D721Med (cell line): ENCODE results near the gene AHNAK.
A peak's percentile ranks its signal among the peaks of the same experiment; 100 is the strongest.
"Not testable (repeated sequence)": the region's sequence is repeated elsewhere in the genome, so short reads cannot be mapped to it uniquely, and the experiment has no call there.

ENCODE experiments used
- DNase-seq: peaks from one replicate; pipeline ENCODE4 v3.0.0; 2011; ENCODE audit warnings: low spot score; ENCODE audit not compliant: insufficient read length
- FAIRE-seq: peaks from 2 replicates; lab custom pipeline; 2011; peaks lifted over from hg19 to GRCh38; lab: Jason Lieb, UNC
- TF ChIP-seq, protein P1 (sequence below): IDR thresholded peaks from 2 replicates; pipeline ENCODE4 v1.5.1; 2012; ENCODE audit warnings: mild to moderate bottlenecking, control low read depth; ENCODE audit not compliant: insufficient read depth; ENCODE audit errors: missing control alignments

Gene AHNAK

DNA sequence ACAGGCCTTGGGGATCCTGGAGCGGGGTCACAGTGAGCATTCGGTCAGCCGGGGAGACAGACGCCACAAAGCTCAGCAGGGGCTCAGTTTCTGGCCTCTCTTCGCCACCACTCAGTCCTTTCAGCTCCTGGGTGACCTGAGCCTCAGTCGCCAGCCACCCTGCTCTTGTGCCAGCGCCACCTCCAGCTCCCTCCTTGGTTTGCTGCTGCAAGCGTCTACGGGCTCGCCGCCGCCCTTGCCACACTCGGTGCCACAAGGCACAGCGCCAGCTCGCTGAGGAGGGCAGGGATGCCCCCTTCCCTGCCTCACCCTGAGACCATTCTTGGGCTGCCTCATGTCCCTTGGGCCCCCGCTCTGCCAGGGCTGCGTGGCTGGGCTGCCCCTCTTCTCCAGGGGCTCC, 28.6 kb upstream of the AHNAK start:
- DNase-seq = no peak

DNA sequence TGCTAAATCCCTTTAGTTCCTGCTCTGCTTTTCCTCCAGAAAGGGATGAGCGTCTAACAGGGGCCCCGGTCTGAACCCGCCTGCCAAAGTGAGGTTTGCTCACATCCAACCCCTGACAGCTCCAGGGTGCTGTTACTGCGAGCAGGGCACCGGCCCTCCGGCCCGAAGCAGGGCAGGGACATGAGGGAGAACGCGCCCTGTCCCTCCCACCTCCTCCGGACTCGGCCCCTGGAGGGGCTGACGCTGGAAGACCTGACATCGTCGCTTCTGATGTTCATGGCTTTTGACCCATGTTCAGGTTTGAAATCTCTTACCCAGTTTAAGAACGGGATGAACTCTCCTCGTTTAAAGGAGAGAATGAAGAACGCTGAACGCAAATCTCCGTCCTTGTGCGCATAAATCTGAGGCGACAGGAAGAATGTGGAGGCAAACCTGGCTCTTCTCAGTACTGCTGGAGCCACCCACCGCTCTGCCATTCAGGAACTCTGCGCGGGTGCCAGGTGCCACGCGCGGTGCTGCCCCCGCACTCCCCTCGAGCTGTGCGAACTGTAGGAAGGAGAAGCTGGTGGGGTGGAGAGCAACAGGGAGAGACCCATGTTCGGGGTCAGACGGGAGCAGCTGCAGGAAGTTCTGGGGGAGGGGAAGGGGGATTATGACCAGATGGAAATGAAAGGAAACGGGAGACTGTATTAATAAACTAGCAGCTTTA, 27.9 kb upstream of the AHNAK start:
- TF ChIP-seq, protein P1, sequence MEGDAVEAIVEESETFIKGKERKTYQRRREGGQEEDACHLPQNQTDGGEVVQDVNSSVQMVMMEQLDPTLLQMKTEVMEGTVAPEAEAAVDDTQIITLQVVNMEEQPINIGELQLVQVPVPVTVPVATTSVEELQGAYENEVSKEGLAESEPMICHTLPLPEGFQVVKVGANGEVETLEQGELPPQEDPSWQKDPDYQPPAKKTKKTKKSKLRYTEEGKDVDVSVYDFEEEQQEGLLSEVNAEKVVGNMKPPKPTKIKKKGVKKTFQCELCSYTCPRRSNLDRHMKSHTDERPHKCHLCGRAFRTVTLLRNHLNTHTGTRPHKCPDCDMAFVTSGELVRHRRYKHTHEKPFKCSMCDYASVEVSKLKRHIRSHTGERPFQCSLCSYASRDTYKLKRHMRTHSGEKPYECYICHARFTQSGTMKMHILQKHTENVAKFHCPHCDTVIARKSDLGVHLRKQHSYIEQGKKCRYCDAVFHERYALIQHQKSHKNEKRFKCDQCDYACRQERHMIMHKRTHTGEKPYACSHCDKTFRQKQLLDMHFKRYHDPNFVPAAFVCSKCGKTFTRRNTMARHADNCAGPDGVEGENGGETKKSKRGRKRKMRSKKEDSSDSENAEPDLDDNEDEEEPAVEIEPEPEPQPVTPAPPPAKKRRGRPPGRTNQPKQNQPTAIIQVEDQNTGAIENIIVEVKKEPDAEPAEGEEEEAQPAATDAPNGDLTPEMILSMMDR = no peak
- no peak for DNase-seq
- FAIRE-seq = no peak

More for the DNA sequence above, 28.6 kb upstream of the AHNAK start:
- no peak for FAIRE-seq
- TF ChIP-seq, protein P1 = no peak

DNA sequence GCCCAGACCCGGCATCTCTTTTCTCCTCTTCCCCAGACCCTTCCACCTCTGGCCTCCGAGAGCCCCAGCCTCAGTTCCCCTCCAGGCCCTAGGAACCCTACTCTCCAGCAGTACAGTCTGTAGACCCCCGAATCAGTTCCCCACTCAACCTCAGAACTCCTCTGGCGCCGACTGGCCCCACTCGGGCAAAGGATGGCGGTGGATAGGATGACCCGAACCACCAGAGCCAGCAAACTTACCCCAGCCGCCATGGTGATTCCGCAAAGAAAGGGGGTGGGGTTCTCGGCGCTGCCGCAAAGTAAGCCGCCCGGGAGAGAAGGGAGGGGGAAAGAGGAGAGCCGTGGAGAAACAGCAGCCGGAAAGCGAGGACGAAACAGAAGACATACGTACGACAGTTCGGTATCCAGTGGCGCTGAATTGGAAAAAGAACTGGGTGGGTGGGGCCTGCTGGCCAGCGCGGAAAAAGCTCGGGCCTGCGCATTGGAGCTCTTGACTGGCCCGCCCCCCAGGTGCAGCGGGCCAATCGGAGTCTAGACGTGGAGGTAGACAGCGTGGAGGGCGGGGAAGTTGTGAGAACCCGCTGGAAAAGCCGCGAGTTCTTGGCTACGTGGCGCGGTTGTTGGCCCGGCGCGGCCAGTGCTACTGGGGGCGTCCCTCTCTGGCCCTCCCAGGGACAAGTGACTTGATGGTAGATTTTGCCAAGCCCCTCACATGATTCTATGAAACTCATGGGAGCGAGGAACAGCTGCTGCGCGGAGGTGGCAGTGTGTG, 27.2 kb upstream of the AHNAK start, which contains the start of gene EEF1G:
Gene EEF1G (minus strand): TSS at position 300 of the 771 bp plus-strand sequence. CDS start 49 bp downstream, at position 251.
- DNase-seq = peak; percentile 96
- TF ChIP-seq, protein P1 = no peak
- no peak for FAIRE-seq

DNA sequence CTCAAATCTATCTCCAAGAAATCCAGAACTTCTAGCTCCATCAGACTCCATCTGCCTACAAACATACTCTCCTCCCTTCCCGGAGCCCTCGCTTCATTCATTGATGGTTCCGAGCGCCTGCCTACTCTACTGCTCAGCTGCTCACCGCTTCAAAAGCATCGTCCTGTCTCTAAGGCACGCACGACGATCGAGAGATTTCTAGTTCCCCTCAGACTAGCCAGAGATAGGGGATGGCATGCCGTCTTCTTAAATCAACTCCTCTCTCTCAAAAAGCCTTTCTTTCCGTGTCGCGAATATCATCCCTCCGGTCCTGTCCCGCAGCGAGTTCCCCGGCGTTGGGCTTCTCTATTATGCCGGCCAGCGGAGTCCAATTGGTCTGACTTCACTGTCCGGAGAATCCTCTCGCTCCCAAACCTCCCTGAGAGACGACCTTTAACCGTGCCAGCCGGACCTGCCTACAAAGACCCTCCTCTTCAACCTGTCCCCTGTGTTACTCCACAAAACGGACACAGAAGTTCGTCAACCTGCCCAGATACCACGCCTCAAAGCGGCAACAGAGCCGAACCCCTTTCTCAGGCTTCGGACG, 26.5 kb upstream of the AHNAK start:
- FAIRE-seq = no peak
- DNase-seq = no peak
- TF ChIP-seq, protein P1 = no peak

DNA sequence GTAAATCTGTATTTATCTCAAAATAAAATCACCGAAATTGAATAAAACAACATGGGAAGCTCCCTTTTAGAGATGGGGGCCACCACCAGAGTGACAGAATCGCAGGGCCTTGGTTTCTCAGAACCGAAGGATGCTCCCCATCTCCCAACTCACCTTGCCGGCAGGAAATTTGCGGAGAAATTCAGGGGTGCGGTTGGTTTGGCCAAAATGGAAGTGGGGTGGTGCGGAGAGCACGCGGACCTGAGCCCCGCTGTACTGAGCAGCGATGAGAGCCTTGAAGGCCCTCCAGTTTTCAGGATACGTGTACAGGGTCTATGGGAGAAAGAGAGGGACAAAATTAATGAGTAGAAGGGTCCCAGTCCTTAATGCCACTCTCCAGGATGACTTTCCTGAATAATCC, 25.8 kb upstream of the AHNAK start:
- no peak for FAIRE-seq
- TF ChIP-seq, protein P1 = no peak
- no peak for DNase-seq

DNA sequence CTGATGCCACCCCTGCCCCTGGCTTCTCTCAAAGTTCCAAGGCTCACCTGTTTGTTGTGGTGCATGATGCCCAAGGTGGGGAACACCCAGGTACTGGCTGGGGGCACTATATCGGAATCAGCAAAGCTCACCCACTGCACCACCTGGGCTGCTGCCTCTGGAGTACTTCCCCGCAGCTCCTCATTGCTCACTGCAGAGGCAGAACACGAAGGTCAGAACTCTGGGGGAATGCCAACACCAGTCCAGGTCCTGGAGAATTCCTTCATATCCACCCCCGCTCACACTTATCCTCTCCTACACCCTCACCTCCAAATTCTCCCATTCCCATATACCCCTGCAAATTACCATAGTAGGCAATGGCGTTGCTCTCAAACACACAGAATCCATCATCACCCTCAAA, 24.9 kb upstream of the AHNAK start:
- not testable (repeated sequence) for FAIRE-seq, DNase-seq

DNA sequence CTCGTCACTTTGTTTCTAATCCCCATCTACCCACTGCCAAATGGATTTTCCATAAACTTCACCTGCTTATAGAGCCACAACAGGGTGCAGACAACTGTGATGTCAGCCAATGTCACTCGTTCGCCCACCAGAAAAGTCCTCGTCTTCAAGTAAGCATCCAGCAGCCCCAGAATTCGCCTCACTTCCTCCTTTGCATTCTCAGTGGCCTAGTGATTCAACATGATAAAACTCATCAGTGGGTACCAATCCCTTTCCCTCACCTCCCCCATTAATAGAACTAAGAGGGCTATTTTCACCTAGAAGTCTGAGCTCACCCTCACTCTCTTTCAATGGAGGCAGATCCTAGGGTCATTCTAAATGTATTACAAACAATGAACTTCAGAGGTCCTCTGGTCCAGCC, 24.3 kb upstream of the AHNAK start:
- DNase-seq, FAIRE-seq: not testable (repeated sequence)

DNA sequence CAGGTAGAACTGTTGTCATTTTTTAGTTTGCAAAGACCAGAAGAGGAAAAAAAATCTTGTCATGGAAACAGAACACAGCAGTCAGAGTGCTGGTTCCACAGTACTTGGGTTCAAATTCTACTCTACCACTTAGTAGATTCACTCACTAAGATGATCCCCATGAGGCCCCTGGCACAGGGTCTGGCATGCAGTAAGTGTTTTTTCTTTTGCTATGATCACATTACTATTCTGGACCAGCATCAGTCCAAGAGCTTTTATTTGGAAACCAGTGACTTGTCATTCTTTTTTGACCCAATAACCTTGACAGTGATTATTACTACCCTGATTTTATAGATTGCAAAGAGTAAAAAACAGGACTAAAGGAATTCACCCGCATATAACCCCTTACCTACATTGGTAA, 23.0 kb upstream of the AHNAK start:
- TF ChIP-seq, protein P1 = no peak
- DNase-seq = no peak
- no peak for FAIRE-seq
